Measurements from ENCODE around the gene RILP.

Gene RILP

DNA sequence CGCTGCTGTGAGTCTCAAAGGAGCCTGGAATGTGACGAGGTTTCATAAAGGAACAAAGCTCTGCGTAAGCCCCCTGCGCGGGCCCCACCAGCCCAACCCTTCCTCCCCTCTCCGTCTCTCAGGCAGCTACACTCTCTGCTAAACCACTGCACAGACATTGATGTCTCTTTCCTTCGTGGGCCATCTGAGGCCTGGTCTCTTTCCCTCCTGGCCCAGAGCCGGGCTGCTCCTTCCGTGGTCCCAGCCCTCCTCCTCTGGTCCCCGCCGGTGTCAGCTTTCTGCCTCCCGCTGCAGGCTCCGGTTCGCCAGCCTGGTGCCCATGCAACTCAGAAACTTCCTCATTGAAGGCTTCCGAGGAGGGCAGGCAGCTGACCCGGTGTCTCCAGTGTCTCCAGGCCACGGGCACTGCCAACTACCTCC lies 11.5 kb downstream of the RILP start:
- H3K4me1 ChIP-seq (ENCODE audit: insufficient read depth, low read length) = peaks cover 4% of the 10 kb centered on the region; the same call in 1 of the 2 replicates

DNA sequence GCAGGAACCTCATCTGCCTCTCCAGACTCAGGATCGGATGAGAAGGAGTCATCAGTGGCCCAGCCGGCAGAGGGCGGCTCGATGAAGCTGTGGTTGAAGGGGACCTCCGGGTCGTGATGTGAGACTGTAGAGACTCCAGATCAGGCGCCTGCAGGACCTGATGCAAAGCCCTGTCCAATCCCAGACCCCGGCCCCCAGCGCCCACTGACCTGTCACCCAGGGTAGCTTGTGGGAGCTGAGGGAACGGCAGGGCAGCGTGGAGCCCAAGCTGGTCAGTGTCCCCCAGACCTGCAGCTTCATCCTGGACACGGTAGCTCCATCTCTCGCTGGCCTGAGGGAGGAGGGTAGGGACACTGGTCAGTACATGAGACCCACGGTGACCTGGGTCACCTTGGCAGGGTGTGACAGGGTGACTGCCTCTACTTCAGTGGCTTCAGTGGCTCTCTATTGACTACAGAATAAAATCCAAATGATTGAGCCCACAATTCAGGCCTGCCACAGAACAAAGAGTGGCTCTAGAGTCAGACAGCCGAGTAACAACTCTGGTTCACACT lies 12.9 kb downstream of the RILP start:
- no peak overlapping the region for H3K27ac ChIP-seq (ENCODE audit: low read length)
- peaks cover 4% of the 10 kb centered on the region; the same call in 1 of the 2 replicates for H3K4me1 ChIP-seq (ENCODE audit: insufficient read depth, low read length)
- no peaks in the 10 kb centered on the region for H3K36me3 ChIP-seq (ENCODE audit: insufficient read depth, low read depth, low read length)
- no peak overlapping the region for H3K4me3 ChIP-seq (ENCODE audit: low read length)
- no peaks in the 10 kb centered on the region; the same call in 1 of the 2 replicates for H3K27me3 ChIP-seq (ENCODE audit: insufficient read depth, low read length)
- H3K9ac ChIP-seq (ENCODE audit: low read depth, low read length) = no peak overlapping the region
- no peaks in the 10 kb centered on the region for H3K9me3 ChIP-seq (ENCODE audit: insufficient read depth, low read depth, low read length)

More for the DNA sequence above, 11.5 kb downstream of the RILP start:
- Histone ChIP-seq H3K4me3 (ENCODE audit: low read length) (no peak overlapping the region), H3K36me3 (ENCODE audit: insufficient read depth, low read depth, low read length) (no peaks in the 10 kb centered on the region), H3K9me3 (ENCODE audit: insufficient read depth, low read depth, low read length) (no peaks in the 10 kb centered on the region), H3K27me3 (ENCODE audit: insufficient read depth, low read length) (no peaks in the 10 kb centered on the region), H3K9ac (ENCODE audit: low read depth, low read length) (no peak overlapping the region), H3K27ac (ENCODE audit: low read length) (no peak overlapping the region)

DNA sequence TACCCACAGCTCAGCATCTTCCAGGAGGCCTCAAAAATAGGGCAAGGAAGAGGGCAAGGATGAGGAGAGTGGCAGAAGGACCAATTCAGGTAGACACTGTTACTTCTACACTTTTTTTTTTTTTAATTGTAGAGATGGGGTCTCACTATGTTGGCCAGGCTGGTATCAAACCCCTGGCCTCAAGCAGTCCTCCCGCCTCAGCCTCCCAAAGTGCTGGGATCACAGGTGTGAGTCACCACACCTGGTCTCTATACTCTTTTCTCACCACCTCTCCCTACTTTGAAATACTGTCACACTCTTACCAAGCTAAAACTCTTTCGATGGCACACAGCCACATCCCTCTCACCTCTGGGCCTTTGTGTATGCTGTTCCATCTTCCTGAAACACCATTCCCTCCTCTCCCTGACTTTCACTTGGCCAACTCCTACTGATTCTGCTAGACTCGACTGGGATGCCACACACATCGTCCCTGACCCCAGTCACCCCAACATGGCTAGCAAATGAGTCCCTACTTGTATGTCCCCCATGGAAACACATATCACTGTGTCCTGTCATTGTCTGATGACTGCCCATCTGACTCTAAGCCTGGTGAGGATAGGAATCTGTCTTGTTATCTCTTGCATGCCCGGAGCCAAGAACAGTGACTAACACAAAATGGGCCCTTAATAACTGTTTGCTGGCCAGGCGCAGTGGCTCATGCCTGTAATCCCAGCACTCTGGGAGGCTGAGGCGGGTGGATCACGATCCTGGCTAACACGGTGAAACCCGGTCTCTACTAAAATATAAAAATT lies 13.8 kb downstream of the RILP start:
- Histone ChIP-seq H3K9ac (ENCODE audit: low read depth, low read length) (no peak overlapping the region), H3K27ac (ENCODE audit: low read length) (no peak overlapping the region), H3K27me3 (ENCODE audit: insufficient read depth, low read length) (peaks cover under 1% of the 10 kb centered on the region; the same call in 1 of the 2 replicates), H3K9me3 (ENCODE audit: insufficient read depth, low read depth, low read length) (no peaks in the 10 kb centered on the region), H3K36me3 (ENCODE audit: insufficient read depth, low read depth, low read length) (no peaks in the 10 kb centered on the region), H3K4me3 (ENCODE audit: low read length) (no peak overlapping the region), H3K4me1 (ENCODE audit: insufficient read depth, low read length) (peaks cover 4% of the 10 kb centered on the region; the same call in 1 of the 2 replicates)

DNA sequence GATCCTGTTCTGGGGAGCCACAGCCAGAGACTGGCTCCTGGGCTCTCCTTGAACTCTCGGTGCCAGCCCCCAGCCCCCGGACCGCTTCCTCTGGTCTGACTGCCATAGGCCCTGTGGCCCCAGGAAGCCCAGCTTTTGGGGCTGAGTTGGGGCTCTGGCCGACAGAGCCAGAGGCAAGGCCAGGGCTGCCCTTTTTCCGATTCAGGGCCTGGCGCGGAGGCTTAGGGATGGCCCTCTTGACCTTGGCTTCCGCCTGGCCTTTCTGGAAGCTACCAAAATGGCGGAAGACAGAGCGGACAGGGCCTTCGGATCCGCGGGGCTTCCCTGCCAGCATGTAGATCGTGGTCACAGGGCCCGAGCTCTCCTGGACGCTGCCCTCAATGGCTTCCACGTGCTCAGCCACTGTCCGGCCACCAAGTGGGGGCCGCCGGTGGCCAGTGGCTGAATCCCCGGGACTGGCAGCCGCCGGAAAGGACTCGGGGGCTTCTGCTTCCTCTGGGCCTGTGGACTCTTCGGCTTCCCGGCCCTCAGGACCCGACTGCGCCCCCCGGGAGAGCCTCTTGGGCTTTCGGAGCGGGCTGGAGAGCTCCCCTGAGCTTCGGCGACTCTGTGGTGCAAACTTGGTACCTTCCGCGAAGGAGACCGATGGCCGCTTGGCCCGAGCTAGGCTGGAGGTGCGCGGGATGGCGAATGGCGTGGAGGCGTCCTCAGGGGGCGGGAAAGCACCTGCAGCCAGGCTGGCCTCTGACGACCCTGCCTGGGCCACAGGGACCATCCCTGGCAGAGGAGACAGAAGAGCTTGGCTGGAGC lies 14.6 kb downstream of the RILP start:
- no peaks in the 10 kb centered on the region for H3K9me3 ChIP-seq (ENCODE audit: insufficient read depth, low read depth, low read length)
- no peaks in the 10 kb centered on the region for H3K36me3 ChIP-seq (ENCODE audit: insufficient read depth, low read depth, low read length)
- H3K9ac ChIP-seq (ENCODE audit: low read depth, low read length) = no peak overlapping the region
- no peak overlapping the region for H3K4me3 ChIP-seq (ENCODE audit: low read length)
- peaks cover 4% of the 10 kb centered on the region; the same call in 1 of the 2 replicates for H3K4me1 ChIP-seq (ENCODE audit: insufficient read depth, low read length)
- H3K27ac ChIP-seq (ENCODE audit: low read length) = no peak overlapping the region
- H3K27me3 ChIP-seq (ENCODE audit: insufficient read depth, low read length) = peaks cover 9% of the 10 kb centered on the region; the same call in 1 of the 2 replicates

DNA sequence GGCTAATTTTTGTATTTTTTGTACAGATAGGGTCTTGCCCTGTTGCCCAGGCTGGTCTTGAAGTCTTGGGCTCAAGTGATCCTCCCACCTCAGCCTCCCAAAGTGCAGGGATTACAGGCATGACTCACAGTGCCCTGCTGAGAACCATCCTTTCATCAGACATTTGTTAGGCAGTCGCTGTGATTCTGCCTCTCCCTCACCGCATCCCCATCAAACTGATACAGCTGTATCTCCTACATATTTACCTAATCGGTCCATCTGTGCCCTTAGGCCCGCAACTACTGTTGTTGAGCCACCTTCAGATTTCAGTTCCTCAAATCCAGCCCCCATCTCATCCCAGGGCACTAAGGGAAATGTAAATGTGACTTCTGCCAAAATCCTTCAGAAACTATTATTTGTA lies 19.0 kb downstream of the RILP start:
- no peaks in the 10 kb centered on the region for H3K36me3 ChIP-seq (ENCODE audit: insufficient read depth, low read depth, low read length)
- H3K9me3 ChIP-seq (ENCODE audit: insufficient read depth, low read depth, low read length) = no peaks in the 10 kb centered on the region
- no peak overlapping the region for H3K27ac ChIP-seq (ENCODE audit: low read length)
- H3K4me3 ChIP-seq (ENCODE audit: low read length) = no peak overlapping the region
- peaks cover 4% of the 10 kb centered on the region for H3K4me1 ChIP-seq (ENCODE audit: insufficient read depth, low read length)
- peaks cover 24% of the 10 kb centered on the region for H3K27me3 ChIP-seq (ENCODE audit: insufficient read depth, low read length)
- H3K9ac ChIP-seq (ENCODE audit: low read depth, low read length) = no peak overlapping the region

DNA sequence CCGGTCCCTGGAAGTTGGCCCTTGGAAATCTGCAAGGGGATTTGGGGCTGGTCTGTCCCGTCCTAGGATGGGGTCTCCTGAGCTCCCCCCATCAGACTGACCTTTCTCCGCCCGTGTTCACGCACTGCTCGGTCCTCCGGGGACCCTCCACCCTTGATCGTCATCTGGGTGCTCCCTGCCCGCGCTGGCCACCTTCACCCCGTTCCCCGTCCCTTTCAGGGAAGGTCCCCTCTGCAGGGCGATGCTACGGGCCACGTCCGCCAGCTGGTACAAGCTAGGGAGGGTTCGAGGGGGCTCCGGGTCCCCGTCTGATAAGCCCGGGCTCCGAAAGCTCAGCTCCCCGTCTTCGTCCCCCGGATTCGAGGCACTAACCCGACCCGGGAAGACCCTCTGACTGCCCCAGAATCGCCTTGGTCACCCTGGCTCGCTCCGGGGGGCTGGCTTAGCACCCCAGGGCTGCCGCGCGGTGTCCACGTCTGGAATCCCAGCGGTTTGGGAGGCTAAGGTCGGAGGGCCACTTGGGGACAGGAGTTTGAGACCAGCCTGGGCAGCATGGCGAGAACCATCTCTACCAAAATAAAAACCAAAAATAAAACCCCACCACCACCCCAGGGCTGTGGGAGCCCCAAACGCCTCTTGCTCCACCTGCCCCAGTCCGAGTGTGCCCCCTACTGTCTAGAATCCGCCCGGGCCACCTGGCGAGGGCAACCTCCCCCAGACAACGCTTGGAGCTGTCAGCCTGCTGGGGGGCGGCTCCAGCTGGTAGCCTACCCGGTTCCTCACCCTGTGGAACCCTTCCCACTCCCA lies 20.0 kb downstream of the RILP start:
- H3K9ac ChIP-seq (ENCODE audit: low read depth, low read length) = peak overlapping the region; percentile 72; the same call in 1 of the 2 replicates
- peaks cover 4% of the 10 kb centered on the region for H3K4me1 ChIP-seq (ENCODE audit: insufficient read depth, low read length)
- no peak overlapping the region for H3K27ac ChIP-seq (ENCODE audit: low read length)
- peak overlapping the region; percentile 81 for H3K4me3 ChIP-seq (ENCODE audit: low read length)
- peaks cover 24% of the 10 kb centered on the region for H3K27me3 ChIP-seq (ENCODE audit: insufficient read depth, low read length)
- H3K36me3 ChIP-seq (ENCODE audit: insufficient read depth, low read depth, low read length) = no peaks in the 10 kb centered on the region
- no peaks in the 10 kb centered on the region for H3K9me3 ChIP-seq (ENCODE audit: insufficient read depth, low read depth, low read length)

DNA sequence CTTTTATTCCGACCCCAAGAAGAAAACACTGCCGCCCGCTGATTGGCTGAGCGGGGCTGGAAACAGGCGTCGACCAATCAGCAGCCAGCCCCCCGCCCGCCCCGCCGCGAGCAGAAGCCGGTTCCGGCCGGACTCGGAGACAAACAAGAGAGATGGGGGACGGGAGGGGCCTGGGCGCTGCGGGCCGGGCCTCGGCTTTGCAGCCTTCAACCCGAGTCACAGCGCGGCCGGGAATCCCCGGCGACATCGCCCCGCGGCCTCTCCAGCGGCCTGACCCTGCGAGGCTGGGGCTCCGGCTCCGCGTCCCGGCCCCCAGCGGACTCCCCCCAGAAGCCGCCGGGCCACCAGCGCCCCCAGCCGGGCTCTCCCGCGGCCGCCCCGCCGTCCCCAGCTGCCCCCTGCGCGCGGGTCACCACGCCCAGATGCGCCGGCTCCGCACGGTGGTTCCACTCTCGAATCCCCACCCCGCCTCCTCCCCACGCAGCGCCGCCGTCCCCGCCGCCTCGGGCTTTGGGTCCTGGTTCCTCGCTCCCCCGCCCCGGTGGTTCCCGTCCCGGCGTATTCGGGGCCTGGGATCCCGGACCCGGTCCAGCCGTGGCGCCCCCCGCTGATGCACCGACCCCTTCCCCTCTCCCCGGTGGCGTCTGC lies 20.7 kb downstream of the RILP start:
- no peaks in the 10 kb centered on the region for H3K36me3 ChIP-seq (ENCODE audit: insufficient read depth, low read depth, low read length)
- peaks cover 4% of the 10 kb centered on the region for H3K4me1 ChIP-seq (ENCODE audit: insufficient read depth, low read length)
- H3K4me3 ChIP-seq (ENCODE audit: low read length) = peak overlapping the region; percentile 81
- no peak overlapping the region for H3K27ac ChIP-seq (ENCODE audit: low read length)
- H3K27me3 ChIP-seq (ENCODE audit: insufficient read depth, low read length) = peaks cover 24% of the 10 kb centered on the region
- H3K9ac ChIP-seq (ENCODE audit: low read depth, low read length) = peak overlapping the region; percentile 72; the same call in 1 of the 2 replicates
- no peaks in the 10 kb centered on the region for H3K9me3 ChIP-seq (ENCODE audit: insufficient read depth, low read depth, low read length)

DNA sequence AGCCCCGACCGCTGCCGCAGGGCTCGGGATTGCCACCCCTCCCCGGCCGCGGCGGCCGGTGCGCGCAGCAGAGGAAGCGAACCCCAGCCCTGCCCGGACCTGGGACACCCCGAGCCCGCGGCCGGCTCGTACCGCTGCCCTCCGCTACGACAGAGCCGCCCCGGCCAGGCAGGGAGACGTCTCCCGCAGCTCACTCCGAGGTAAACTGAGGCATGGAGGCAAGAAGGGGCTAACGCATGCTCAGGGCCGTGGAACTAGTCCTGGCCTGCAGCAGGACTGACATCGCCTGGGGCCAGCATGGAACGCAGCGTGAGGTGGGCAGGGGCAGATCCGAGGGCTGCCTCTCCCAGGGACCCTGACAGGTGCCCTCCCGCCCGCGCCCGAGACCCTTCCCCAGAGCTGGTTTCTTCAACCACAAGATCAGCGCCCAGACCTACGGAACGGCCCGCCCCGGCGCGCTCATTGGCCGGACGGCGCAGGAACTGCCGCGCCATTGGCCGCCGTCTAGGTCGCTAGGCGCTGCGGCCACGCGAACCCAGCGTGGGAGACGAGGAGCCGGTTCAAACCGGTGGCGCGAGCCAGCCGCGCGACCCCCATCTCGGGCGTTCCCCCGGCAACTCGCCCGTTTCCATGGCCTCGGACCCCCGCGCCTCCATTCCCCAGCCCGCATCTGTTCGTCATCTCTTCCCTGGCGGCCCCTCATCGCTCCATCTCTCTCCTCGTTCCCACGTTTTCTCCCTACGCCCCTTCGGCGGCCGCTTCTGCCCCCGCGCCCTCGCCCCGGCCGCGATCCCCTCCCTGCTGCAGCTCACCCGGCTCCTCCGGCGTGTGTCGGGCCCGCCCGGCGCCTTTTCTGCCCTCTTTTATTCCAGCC lies 21.4 kb downstream of the RILP start, which contains the start of gene SLC43A2:
Gene SLC43A2, minus strand, starts transcription at position 853 of the 874 bp plus-strand sequence. CDS start 960 bp downstream, outside the sequence.
- H3K27ac ChIP-seq (ENCODE audit: low read length) = peak within 1 kb of the TSS; percentile 36
- H3K4me1 ChIP-seq (ENCODE audit: insufficient read depth, low read length) = peaks cover 4% of the 10 kb centered on the region
- peak within 1 kb of the TSS; percentile 90; the same call in 1 of the 2 replicates for H3K9ac ChIP-seq (ENCODE audit: low read depth, low read length)
- no peaks in the 10 kb centered on the region for H3K9me3 ChIP-seq (ENCODE audit: insufficient read depth, low read depth, low read length)
- H3K27me3 ChIP-seq (ENCODE audit: insufficient read depth, low read length) = peaks cover 24% of the 10 kb centered on the region
- H3K4me3 ChIP-seq (ENCODE audit: low read length) = peak within 1 kb of the TSS; percentile 81
- no peaks in the 10 kb centered on the region for H3K36me3 ChIP-seq (ENCODE audit: insufficient read depth, low read depth, low read length)

DNA sequence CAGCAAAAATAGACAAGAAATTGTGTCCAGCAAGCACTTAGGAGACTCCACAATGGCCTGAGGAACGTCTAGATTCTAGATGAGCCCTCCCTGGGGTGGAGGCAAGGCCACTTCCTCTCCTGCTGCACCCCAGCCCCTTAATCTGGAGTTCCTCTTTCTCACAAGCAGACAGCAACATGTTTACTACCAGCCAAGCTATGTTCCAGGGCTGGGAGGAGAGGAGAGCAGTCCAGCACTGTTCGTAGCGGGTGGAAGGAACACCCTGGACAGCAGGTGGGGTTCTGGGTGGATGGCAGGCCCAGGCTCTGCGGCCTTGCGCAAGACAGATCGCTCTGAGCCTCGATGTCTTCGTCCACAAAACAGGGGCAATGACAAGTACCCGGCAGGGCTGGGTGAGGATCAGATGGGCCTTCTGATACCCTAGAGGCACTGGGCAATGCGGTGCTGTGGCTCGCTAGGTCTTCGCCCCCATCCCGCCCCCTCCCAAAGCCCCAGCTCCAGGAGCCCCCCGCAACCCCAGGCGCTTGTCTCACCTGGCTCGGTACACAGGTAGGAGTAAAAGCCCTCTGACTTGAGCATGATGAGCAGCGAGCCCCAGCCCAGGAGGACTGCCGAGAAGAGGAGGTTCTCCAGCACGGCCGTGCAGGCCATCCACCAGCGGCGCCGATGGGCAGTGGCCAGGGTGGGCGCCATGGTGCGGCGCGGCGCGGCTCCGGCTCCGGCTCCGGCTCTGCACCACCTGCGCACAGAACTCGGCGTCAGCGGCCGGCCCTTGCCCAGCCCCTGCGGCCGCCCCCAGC lies 22.3 kb downstream of the RILP start:
- Histone ChIP-seq H3K27me3 (ENCODE audit: insufficient read depth, low read length) (peaks cover 24% of the 10 kb centered on the region), H3K9me3 (ENCODE audit: insufficient read depth, low read depth, low read length) (no peaks in the 10 kb centered on the region), H3K27ac (ENCODE audit: low read length) (no peak overlapping the region), H3K4me1 (ENCODE audit: insufficient read depth, low read length) (peaks cover 4% of the 10 kb centered on the region), H3K9ac (ENCODE audit: low read depth, low read length) (peak overlapping the region; percentile 90; the same call in 1 of the 2 replicates), H3K36me3 (ENCODE audit: insufficient read depth, low read depth, low read length) (no peaks in the 10 kb centered on the region), H3K4me3 (ENCODE audit: low read length) (peak overlapping the region; percentile 81)
